ENCODE results near the gene FAS.

The FAS gene

DNA sequence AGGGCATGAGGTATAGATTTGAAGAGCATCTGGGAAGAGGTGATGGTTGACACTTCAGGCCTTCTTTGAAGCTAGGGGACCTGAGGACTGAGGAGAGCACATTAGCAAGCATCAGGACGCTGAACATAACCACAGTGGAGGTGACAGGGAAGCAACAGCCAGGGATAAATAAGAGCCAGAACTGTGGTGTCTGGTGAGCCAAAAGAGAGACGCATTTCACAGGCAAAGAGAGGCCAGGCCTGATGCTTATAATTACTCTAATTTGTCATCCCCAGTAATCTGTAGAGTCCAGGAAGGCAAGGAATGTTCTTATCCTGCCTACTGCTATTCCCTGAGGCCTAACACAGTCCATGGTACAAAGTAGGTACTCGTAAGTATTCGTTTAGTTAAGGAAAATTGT, 10.4 kb upstream of the FAS start:
- H3K4me1 ChIP-seq (ENCODE audit: low read length), result peaks cover 5% of the 10 kb centered on the region; the same call in 1 of the 2 replicates
- no peaks in the 10 kb centered on the region for H3K36me3 ChIP-seq (replicated peaks; ENCODE audit: low read depth, low read length)
- no peaks in the 10 kb centered on the region for H4K20me1 ChIP-seq (ENCODE audit: insufficient read depth, low read length)
- H3K4me2 ChIP-seq (ENCODE audit: low read length), result no peak overlapping the region
- no peak overlapping the region for H2AFZ ChIP-seq (ENCODE audit: low read depth, low read length)
- H3K4me3 ChIP-seq (ENCODE audit: low read length), result no peak overlapping the region
- no peak for TF ChIP-seq EZH2phosphoT487 (IDR thresholded peaks at IDR 0.05; ENCODE audit: low read depth)
- TF ChIP-seq, protein P1, sequence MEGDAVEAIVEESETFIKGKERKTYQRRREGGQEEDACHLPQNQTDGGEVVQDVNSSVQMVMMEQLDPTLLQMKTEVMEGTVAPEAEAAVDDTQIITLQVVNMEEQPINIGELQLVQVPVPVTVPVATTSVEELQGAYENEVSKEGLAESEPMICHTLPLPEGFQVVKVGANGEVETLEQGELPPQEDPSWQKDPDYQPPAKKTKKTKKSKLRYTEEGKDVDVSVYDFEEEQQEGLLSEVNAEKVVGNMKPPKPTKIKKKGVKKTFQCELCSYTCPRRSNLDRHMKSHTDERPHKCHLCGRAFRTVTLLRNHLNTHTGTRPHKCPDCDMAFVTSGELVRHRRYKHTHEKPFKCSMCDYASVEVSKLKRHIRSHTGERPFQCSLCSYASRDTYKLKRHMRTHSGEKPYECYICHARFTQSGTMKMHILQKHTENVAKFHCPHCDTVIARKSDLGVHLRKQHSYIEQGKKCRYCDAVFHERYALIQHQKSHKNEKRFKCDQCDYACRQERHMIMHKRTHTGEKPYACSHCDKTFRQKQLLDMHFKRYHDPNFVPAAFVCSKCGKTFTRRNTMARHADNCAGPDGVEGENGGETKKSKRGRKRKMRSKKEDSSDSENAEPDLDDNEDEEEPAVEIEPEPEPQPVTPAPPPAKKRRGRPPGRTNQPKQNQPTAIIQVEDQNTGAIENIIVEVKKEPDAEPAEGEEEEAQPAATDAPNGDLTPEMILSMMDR (IDR thresholded peaks at IDR 0.05; ENCODE audit: low read depth, low read length), result no peak
- no peaks in the 10 kb centered on the region for H3K79me2 ChIP-seq (ENCODE audit: low read length)
- H3K27ac ChIP-seq (ENCODE audit: low read length), result no peak overlapping the region
- no peaks in the 10 kb centered on the region for H3K9me3 ChIP-seq (ENCODE audit: insufficient read depth, low read length)
- H3K27me3 ChIP-seq (ENCODE audit: low read depth, low read length), result no peaks in the 10 kb centered on the region
- no peak overlapping the region for H3K9ac ChIP-seq (ENCODE audit: low read length)

- H3K9me3 ChIP-seq (ENCODE audit: insufficient read depth, low read length), result no peaks in the 10 kb centered on the region
- H3K27ac ChIP-seq (ENCODE audit: low read length), result no peak overlapping the region
- H3K36me3 ChIP-seq (replicated peaks; ENCODE audit: low read depth, low read length), result no peaks in the 10 kb centered on the region
- H3K4me1 ChIP-seq (ENCODE audit: low read length), result no peaks in the 10 kb centered on the region
- H4K20me1 ChIP-seq (ENCODE audit: insufficient read depth, low read length), result no peaks in the 10 kb centered on the region
- no peak overlapping the region for H3K4me2 ChIP-seq (ENCODE audit: low read length)
- H2AFZ ChIP-seq (ENCODE audit: low read depth, low read length), result no peak overlapping the region
- no peak overlapping the region for H3K9ac ChIP-seq (ENCODE audit: low read length)
- no peak for TF ChIP-seq EZH2phosphoT487 (IDR thresholded peaks at IDR 0.05; ENCODE audit: low read depth)
- TF ChIP-seq, protein P1 (IDR thresholded peaks at IDR 0.05; ENCODE audit: low read depth, low read length), result no peak
- H3K4me3 ChIP-seq (ENCODE audit: low read length), result no peak overlapping the region
- H3K79me2 ChIP-seq (ENCODE audit: low read length), result no peaks in the 10 kb centered on the region
- H3K27me3 ChIP-seq (ENCODE audit: low read depth, low read length), result no peaks in the 10 kb centered on the region
Measured at GRCh38 chr10:88980800-88981199, 9.8 kb upstream of the FAS start.

- H3K79me2 ChIP-seq (ENCODE audit: low read length), result no peaks in the 10 kb centered on the region
- no peak overlapping the region for H3K4me3 ChIP-seq (ENCODE audit: low read length)
- no peaks in the 10 kb centered on the region for H3K9me3 ChIP-seq (ENCODE audit: insufficient read depth, low read length)
- H3K4me2 ChIP-seq (ENCODE audit: low read length), result no peak overlapping the region
- no peaks in the 10 kb centered on the region for H3K27me3 ChIP-seq (ENCODE audit: low read depth, low read length)
- TF ChIP-seq, protein P1 (IDR thresholded peaks at IDR 0.05; ENCODE audit: low read depth, low read length), result no peak
- no peak for TF ChIP-seq EZH2phosphoT487 (IDR thresholded peaks at IDR 0.05; ENCODE audit: low read depth)
- no peak overlapping the region for H3K9ac ChIP-seq (ENCODE audit: low read length)
- H3K4me1 ChIP-seq (ENCODE audit: low read length), result no peaks in the 10 kb centered on the region
- no peak overlapping the region for H3K27ac ChIP-seq (ENCODE audit: low read length)
- no peaks in the 10 kb centered on the region for H4K20me1 ChIP-seq (ENCODE audit: insufficient read depth, low read length)
- H3K36me3 ChIP-seq (replicated peaks; ENCODE audit: low read depth, low read length), result no peaks in the 10 kb centered on the region
- no peak overlapping the region for H2AFZ ChIP-seq (ENCODE audit: low read depth, low read length)
Measured at GRCh38 chr10:88981435-88981834, 9.2 kb upstream of the FAS start.

DNA sequence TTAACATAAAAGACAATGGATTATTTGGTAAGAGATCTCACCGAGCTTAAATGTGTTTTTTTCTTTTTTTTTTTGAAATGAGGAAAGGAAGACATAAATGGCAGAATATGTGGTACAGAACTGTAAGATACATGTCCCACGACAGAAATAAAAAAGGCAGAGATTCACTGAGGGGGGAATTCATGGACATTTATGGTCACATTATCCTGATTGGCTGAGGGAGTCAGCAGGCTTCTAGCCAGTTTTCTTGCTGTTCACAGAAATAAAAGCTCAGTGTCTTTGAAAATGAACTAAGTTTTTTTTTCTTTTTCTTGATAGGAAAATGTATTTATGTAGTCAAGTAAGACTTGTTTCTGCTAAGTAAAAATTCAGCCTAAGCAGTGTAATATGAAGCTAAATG, 8.2 kb upstream of the FAS start:
- no peaks in the 10 kb centered on the region for H3K9me3 ChIP-seq (ENCODE audit: insufficient read depth, low read length)
- no peak overlapping the region for H3K4me3 ChIP-seq (ENCODE audit: low read length)
- no peaks in the 10 kb centered on the region for H3K79me2 ChIP-seq (ENCODE audit: low read length)
- no peak overlapping the region for H3K9ac ChIP-seq (ENCODE audit: low read length)
- H3K36me3 ChIP-seq (replicated peaks; ENCODE audit: low read depth, low read length), result no peaks in the 10 kb centered on the region
- H3K4me2 ChIP-seq (ENCODE audit: low read length), result no peak overlapping the region
- no peak for TF ChIP-seq EZH2phosphoT487 (IDR thresholded peaks at IDR 0.05; ENCODE audit: low read depth)
- TF ChIP-seq, protein P1 (IDR thresholded peaks at IDR 0.05; ENCODE audit: low read depth, low read length), result no peak
- no peaks in the 10 kb centered on the region for H3K27me3 ChIP-seq (ENCODE audit: low read depth, low read length)
- no peak overlapping the region for H2AFZ ChIP-seq (ENCODE audit: low read depth, low read length)
- H3K4me1 ChIP-seq (ENCODE audit: low read length), result peaks cover 3% of the 10 kb centered on the region
- no peaks in the 10 kb centered on the region for H4K20me1 ChIP-seq (ENCODE audit: insufficient read depth, low read length)
- no peak overlapping the region for H3K27ac ChIP-seq (ENCODE audit: low read length)
